SH-SY5Y (cell line): ENCODE data around the gene KLHL29.
A peak's percentile ranks its signal among the peaks of the same experiment; 100 is the strongest.

Experiments used
- GATA2 ChIP-seq: IDR thresholded peaks from 2 replicates; pipeline ENCODE4 v1.6.1; 2011; ENCODE audit warnings: mild to moderate bottlenecking, low read depth, low read length
- GATA3 ChIP-seq: IDR thresholded peaks from 2 replicates; pipeline ENCODE4 v1.6.1; 2011; ENCODE audit warnings: low read depth, mild to moderate bottlenecking, low read length, moderate library complexity

KLHL29 gene

DNA sequence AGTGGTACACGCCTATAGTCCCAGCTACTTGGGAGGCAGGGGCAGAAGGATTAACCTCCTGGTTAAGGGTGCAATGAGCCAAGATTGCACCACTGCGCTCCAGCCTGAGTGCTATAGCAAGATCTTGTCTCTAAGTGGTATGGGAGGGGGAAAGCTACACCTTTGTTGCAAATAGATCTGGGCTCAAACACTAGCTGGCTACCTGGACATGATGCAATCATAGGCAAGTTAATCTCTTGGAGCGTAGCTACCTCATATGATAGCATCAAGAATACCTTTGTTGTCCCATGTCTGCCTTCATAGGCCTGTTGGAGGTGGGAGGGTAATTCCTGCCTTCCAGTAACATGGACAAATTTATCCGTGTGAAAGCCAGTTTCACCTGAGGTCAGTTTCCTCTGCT, 15.7 kb downstream of the KLHL29 start:
- TF ChIP-seq GATA2, result no peak

- TF ChIP-seq GATA2 (no peak), GATA3 (no peak)
Measured at GRCh38 chr2:23401427-23402204, 16.6 kb downstream of the KLHL29 start.

DNA sequence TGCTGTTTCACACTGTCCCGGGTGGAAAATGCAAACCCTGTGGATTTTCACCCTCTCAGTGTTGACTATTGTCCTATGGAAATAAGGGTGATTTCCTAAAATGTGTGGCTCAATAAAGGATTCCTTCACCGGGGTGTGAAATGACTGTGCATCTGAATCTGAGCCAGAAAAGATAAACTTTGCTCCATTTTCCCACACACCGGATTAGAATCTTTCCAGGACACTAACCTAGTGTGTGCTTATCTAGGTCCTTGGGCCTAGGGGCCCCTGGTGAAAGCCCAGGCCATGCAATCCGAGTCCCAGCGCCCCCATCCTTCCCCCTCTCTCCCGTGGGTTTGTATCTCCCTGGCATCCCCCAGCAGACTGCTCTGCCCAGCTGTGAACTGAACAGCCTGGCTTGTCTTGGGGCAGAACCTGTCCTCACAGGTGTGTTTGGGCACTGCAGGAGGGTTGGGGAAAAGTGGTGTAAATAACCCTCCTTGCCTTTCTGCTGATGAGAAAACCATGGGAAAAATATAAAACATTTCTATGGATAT, 17.3 kb downstream of the KLHL29 start:
- TF ChIP-seq GATA2, result 0 out of 2 replicates have a peak, but pooled peaks have one; percentile 33
- no peak for TF ChIP-seq GATA3

- no peak for TF ChIP-seq GATA2
- TF ChIP-seq GATA3, result no peak
Measured at GRCh38 chr2:23404426-23404825, 19.4 kb downstream of the KLHL29 start.

DNA sequence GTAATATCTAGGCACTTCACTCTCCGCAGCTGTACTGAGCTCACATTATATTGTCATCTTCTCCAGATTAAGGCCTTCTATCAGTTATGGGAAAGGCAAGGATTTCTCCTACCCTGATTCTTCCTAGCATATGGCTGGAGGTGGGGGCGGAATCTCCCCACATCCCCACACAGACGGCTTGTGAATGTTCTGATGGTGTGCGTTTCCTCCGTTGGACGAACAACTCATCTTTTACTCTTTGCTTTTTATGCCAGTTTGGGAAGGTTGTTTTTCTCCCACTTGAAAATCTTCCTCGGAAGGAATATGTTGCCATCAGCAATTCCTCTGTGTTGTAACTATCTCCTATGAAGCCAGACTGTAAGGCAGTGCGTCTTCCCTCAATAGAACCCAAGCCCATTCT, 24.3 kb downstream of the KLHL29 start:
- TF ChIP-seq GATA2 (no peak), GATA3 (no peak)

- no peak for TF ChIP-seq GATA2
- no peak for TF ChIP-seq GATA3
Measured at GRCh38 chr2:23410596-23410995, 25.6 kb downstream of the KLHL29 start.

DNA sequence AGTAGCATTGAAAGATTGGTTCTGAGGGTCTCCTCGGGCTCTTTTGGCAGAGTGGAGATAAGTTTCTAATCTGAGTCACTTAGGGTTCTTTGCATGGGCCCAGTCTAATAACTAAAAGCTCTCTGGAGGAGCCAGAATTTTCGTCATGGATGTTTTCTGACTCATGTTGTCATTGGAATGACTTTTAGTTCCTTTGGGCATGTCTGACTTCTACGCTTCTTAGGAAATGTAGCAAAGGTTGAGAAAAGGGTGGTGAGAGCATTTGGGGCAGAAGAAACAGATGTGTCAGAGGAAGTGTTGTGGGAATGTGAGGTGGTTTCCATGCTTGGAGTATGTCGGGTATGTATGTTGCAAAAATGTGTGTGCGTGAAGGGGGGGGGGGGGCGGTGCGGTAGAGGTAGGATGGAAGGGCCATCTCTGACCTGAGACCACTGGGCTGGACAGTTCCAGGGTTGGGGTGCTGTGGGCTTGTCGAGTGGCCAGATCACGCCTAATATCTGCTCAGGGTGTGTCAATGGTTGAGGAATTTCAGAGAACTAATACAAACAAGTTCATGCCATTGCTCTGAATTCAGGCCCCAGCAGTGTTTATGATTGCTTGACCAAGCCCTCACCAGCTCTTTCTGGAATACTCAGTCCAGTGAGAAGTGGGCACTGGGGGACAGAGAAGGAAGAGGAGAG, 26.9 kb downstream of the KLHL29 start:
- TF ChIP-seq GATA3 (no peak), GATA2 (no peak)

- no peak for TF ChIP-seq GATA3
- TF ChIP-seq GATA2, result no peak
Measured at GRCh38 chr2:23412556-23413155, 27.7 kb downstream of the KLHL29 start.

DNA sequence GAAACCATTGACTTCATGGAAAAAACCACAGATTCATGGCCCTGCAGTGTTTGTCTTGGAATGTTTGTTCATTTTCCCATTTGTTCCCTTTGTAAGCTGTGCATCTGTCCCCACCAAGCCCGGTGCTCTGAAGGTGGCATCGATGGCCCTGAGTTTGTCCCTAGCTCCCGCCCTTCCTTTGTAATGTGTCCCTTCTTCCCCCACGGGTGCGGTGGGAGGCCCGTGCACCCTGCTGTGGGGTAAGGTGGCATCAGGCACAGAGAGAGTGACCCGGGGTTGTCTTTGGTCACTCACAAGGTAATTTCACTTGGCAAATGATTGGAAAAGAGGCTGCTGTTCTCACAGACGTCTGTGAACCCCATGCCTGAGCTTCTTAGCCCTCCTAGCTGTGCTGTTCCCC, 28.7 kb downstream of the KLHL29 start:
- TF ChIP-seq GATA3, result no peak
- TF ChIP-seq GATA2, result no peak

DNA sequence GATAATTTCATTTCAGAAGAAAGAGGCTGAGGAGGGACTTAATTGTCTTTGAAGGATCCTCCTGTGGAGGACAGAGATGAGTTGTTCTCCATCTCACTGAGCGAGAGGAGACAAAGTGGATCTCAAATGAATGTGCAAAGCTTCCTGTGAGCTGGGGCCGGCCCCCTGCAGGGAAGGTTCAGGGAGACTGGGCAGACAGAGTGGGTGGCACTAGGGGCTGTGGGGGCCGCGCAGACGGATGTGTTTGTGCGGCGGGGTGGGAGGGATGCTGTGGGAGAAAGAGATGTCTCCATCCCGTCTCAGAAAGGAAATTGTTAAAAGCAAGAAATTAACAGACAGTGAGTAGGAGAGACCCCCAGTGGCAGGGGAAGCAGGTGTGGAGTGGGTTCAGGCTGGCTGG, 29.1 kb downstream of the KLHL29 start:
- no peak for TF ChIP-seq GATA3
- TF ChIP-seq GATA2, result no peak

GRCh38 chr2:23414871-23415270, 29.9 kb downstream of the KLHL29 start:
- TF ChIP-seq GATA2, result no peak
- no peak for TF ChIP-seq GATA3

DNA sequence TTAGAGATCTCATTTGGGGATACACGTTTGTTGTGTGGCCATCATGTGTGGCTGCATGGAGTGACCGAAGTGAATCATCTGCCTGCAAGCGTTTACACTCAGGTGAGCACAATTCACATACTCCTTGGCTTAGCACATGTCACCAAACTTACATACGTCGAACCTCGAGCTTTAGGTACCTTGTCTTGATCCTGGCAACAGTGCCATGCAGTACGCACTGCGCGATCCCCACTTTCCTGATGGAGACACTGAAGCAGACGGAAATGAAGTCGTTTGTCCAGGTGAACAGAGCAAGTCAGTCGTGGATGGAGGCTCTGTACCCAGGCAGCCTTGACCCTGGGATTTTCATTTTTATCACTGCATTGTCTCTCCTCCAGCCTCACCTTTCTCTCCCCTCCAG, 32.3 kb downstream of the KLHL29 start:
- no peak for TF ChIP-seq GATA3
- no peak for TF ChIP-seq GATA2

- TF ChIP-seq GATA3 (no peak), GATA2 (no peak)
Measured at GRCh38 chr2:23418056-23418455, 33.1 kb downstream of the KLHL29 start.

GRCh38 chr2:23418461-23418911, 33.5 kb downstream of the KLHL29 start:
- TF ChIP-seq GATA2 (no peak), GATA3 (no peak)
